ENCODE data around the gene KCNK4.
A peak's percentile ranks its signal among the peaks of the same experiment; 100 is the strongest.

DNA sequence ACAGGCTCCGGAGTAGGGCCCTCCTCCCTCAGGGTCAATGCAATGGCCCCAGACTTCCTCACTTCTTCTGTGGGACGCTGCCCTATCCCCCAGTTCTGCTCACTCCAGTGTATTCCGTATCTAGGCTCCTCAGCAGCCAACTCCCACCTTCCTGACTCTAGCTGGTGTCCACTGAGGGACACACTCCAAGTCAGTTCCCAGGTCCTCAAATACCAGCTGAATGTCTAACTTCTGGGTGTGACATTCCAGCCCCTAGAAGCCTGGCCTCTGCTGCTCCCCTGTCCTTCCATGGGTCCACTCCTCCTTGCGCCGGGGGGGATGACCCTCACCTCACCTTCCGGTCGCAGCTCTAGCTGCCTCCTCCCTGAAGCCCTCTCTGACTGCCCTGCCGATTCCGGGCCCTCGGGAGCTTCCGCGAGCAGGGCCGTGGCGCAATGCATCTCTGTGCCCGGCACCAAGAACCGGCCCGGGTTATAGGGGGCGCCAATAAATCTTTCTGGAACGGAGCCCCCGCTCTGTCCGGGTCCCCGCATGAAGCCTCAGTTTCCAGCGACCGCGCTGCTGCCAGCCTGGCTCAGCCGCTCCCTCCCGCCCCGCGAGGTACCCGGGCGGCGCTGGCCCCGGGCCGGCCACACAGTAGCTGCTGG lies 22.1 kb upstream of the KCNK4 start:
- TF ChIP-seq, protein P1, sequence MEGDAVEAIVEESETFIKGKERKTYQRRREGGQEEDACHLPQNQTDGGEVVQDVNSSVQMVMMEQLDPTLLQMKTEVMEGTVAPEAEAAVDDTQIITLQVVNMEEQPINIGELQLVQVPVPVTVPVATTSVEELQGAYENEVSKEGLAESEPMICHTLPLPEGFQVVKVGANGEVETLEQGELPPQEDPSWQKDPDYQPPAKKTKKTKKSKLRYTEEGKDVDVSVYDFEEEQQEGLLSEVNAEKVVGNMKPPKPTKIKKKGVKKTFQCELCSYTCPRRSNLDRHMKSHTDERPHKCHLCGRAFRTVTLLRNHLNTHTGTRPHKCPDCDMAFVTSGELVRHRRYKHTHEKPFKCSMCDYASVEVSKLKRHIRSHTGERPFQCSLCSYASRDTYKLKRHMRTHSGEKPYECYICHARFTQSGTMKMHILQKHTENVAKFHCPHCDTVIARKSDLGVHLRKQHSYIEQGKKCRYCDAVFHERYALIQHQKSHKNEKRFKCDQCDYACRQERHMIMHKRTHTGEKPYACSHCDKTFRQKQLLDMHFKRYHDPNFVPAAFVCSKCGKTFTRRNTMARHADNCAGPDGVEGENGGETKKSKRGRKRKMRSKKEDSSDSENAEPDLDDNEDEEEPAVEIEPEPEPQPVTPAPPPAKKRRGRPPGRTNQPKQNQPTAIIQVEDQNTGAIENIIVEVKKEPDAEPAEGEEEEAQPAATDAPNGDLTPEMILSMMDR (IDR thresholded peaks at IDR 0.05), result no peak
- TF ChIP-seq TP53 (CRISPR knock-in tag; IDR thresholded peaks at IDR 0.05) (no peak), CEBPB (IDR thresholded peaks at IDR 0.05) (peak; percentile 29 to 58; a peak in 2 of 4 replicates), POLR2A (IDR thresholded peaks at IDR 0.05; ENCODE audit: low read length) (no peak), HOXA7 (CRISPR knock-in tag; IDR thresholded peaks at IDR 0.05) (no peak)

Data from A549 (cell line).